ENCODE data around the gene SLC4A5. TPM values are rescaled to one million over a fixed set of nuclear protein-coding genes. Genes with fewer than 3 reads are reported as not detected.

Gene SLC4A5
- polyA plus RNA-seq (2013): 0.48 and 0.65 TPM in 2 replicates

GRCh38 chr2:74343316-74343715 is at the start of gene SLC4A5:
TSS of gene SLC4A5 (minus strand) at chr2:74343416. CDS start at chr2:74315023, 28,393 bp downstream.
- no peak for DNase-seq
- Histone ChIP-seq H3K36me3 (ENCODE audit: control insufficient read depth in 1 of 2, insufficient read depth in 2 of 2, low read length in 2 of 2) (no peaks in the 10 kb centered on the region), H3K27ac (ENCODE audit: low read depth, low read length) (no peak within 1 kb of the TSS), H4K12ac (ENCODE audit: low read depth, low read length) (no peak within 1 kb of the TSS), H4K91ac (ENCODE audit: low read depth, low read length) (no peak within 1 kb of the TSS), H3K4me1 (ENCODE audit: control insufficient read depth in 1 of 2, insufficient read depth in 2 of 2, low read length in 2 of 2) (no peaks in the 10 kb centered on the region), H3K14ac (ENCODE audit: low read length) (no peak within 1 kb of the TSS), H3K79me1 (ENCODE audit: low read length) (no peaks in the 10 kb centered on the region), H3K18ac (ENCODE audit: low read length) (no peak within 1 kb of the TSS), H3K9me3 (ENCODE audit: insufficient read depth, low read depth, low read length) (no peaks in the 10 kb centered on the region), H2AFZ (ENCODE audit: insufficient read depth, low read length, poor library complexity) (no peak within 1 kb of the TSS), H3K9ac (ENCODE audit: low read length) (no peak within 1 kb of the TSS), H3K4me2 (ENCODE audit: low read length) (no peak within 1 kb of the TSS), H2BK120ac (ENCODE audit: insufficient read depth, low read length, poor library complexity) (no peak within 1 kb of the TSS), H3K23ac (ENCODE audit: low read length) (no peak within 1 kb of the TSS), H3K4me3 (ENCODE audit: low read depth, low read length) (no peak within 1 kb of the TSS), H3K4ac (ENCODE audit: low read depth, low read length) (no peak within 1 kb of the TSS), H2BK12ac (ENCODE audit: low read length) (no peak within 1 kb of the TSS), H2BK5ac (ENCODE audit: low read depth, low read length, poor library complexity) (no peak within 1 kb of the TSS), H4K8ac (ENCODE audit: low read depth, low read length) (no peak within 1 kb of the TSS), H2AK5ac (ENCODE audit: low read length) (no peak within 1 kb of the TSS), H3K79me2 (ENCODE audit: control insufficient read depth, insufficient read depth, low read length, poor library complexity) (no peaks in the 10 kb centered on the region), H3K27me3 (ENCODE audit: insufficient read depth, low read length) (no peaks in the 10 kb centered on the region)
- WGBS (ENCODE audit: extremely low coverage, insufficient coverage, insufficient read length): no CpG with 5 or more reads among the region's 2 CpGs

GRCh38 chr2:74392449-74392743 is 49.2 kb upstream of the SLC4A5 start:
- H3K27me3 ChIP-seq (ENCODE audit: insufficient read depth, low read length): no peaks in the 10 kb centered on the region
- no peak overlapping the region for H2BK12ac ChIP-seq (ENCODE audit: low read length)
- H3K4ac ChIP-seq (ENCODE audit: low read depth, low read length): peak overlapping the region; percentile 59
- no peaks in the 10 kb centered on the region for H3K9me3 ChIP-seq (ENCODE audit: insufficient read depth, low read depth, low read length)
- no peak overlapping the region for H3K27ac ChIP-seq (ENCODE audit: low read depth, low read length)
- H4K8ac ChIP-seq (ENCODE audit: low read depth, low read length): peak overlapping the region; percentile 95
- H2AK5ac ChIP-seq (ENCODE audit: low read length): no peak overlapping the region
- H3K23ac ChIP-seq (ENCODE audit: low read length): no peak overlapping the region
- no CpG with 5 or more reads among the region's 13 CpGs for WGBS (ENCODE audit: extremely low coverage, insufficient coverage, insufficient read length)
- H2BK120ac ChIP-seq (ENCODE audit: insufficient read depth, low read length, poor library complexity): no peak overlapping the region
- no peak overlapping the region for H2BK5ac ChIP-seq (ENCODE audit: low read depth, low read length, poor library complexity)
- peaks cover 8% of the 10 kb centered on the region for H3K79me1 ChIP-seq (ENCODE audit: low read length)
- H3K36me3 ChIP-seq (ENCODE audit: control insufficient read depth in 1 of 2, insufficient read depth in 2 of 2, low read length in 2 of 2): no peaks in the 10 kb centered on the region
- no peak overlapping the region for H3K4me3 ChIP-seq (ENCODE audit: low read depth, low read length)
- peak overlapping the region; percentile 96 for H2AFZ ChIP-seq (ENCODE audit: insufficient read depth, low read length, poor library complexity)
- peaks cover 8% of the 10 kb centered on the region for H3K79me2 ChIP-seq (ENCODE audit: control insufficient read depth, insufficient read depth, low read length, poor library complexity)
- H3K14ac ChIP-seq (ENCODE audit: low read length): no peak overlapping the region
- H4K91ac ChIP-seq (ENCODE audit: low read depth, low read length): no peak overlapping the region
- H3K9ac ChIP-seq (ENCODE audit: low read length): no peak overlapping the region
- H4K12ac ChIP-seq (ENCODE audit: low read depth, low read length): no peak overlapping the region
- H3K4me1 ChIP-seq (ENCODE audit: control insufficient read depth in 1 of 2, insufficient read depth in 2 of 2, low read length in 2 of 2): peaks cover 2 to 3% of the 10 kb centered on the region in 2 experiments
- no peak for DNase-seq
- peak overlapping the region; percentile 80 for H3K4me2 ChIP-seq (ENCODE audit: low read length)
- H3K18ac ChIP-seq (ENCODE audit: low read length): no peak overlapping the region

GRCh38 chr2:74391580-74392448 is 48.6 kb upstream of the SLC4A5 start:
- peak overlapping the region; percentile 53 for H3K27ac ChIP-seq (ENCODE audit: low read depth, low read length)
- peak overlapping the region; percentile 98 for H2BK5ac ChIP-seq (ENCODE audit: low read depth, low read length, poor library complexity)
- peak overlapping the region; percentile 73 for H2AK5ac ChIP-seq (ENCODE audit: low read length)
- peak overlapping the region; percentile 96 for H2AFZ ChIP-seq (ENCODE audit: insufficient read depth, low read length, poor library complexity)
- H2BK120ac ChIP-seq (ENCODE audit: insufficient read depth, low read length, poor library complexity): peak overlapping the region; percentile 92
- H3K79me2 ChIP-seq (ENCODE audit: control insufficient read depth, insufficient read depth, low read length, poor library complexity): peaks cover 8% of the 10 kb centered on the region
- peak overlapping the region; percentile 93 for H3K9ac ChIP-seq (ENCODE audit: low read length)
- H3K4me3 ChIP-seq (ENCODE audit: low read depth, low read length): peak overlapping the region; percentile 89
- peak overlapping the region; percentile 57 for H4K12ac ChIP-seq (ENCODE audit: low read depth, low read length)
- peak; percentile 88 to 99 for DNase-seq
- H3K14ac ChIP-seq (ENCODE audit: low read length): peak overlapping the region; percentile 95
- no peak overlapping the region for H2BK12ac ChIP-seq (ENCODE audit: low read length)
- no peaks in the 10 kb centered on the region for H3K9me3 ChIP-seq (ENCODE audit: insufficient read depth, low read depth, low read length)
- no peaks in the 10 kb centered on the region for H3K36me3 ChIP-seq (ENCODE audit: control insufficient read depth in 1 of 2, insufficient read depth in 2 of 2, low read length in 2 of 2)
- H3K4me2 ChIP-seq (ENCODE audit: low read length): peak overlapping the region; percentile 80
- no peak overlapping the region for H3K23ac ChIP-seq (ENCODE audit: low read length)
- peak overlapping the region; percentile 95 for H4K8ac ChIP-seq (ENCODE audit: low read depth, low read length)
- H3K18ac ChIP-seq (ENCODE audit: low read length): peak overlapping the region; percentile 55
- peaks cover 8% of the 10 kb centered on the region for H3K79me1 ChIP-seq (ENCODE audit: low read length)
- no CpG with 5 or more reads among the region's 62 CpGs for whole genome bisulfite sequencing (ENCODE audit: extremely low coverage, insufficient coverage, insufficient read length)
- no peaks in the 10 kb centered on the region for H3K27me3 ChIP-seq (ENCODE audit: insufficient read depth, low read length)
- H4K91ac ChIP-seq (ENCODE audit: low read depth, low read length): peak overlapping the region; percentile 86
- H3K4ac ChIP-seq (ENCODE audit: low read depth, low read length): peak overlapping the region; percentile 93
- H3K4me1 ChIP-seq (ENCODE audit: control insufficient read depth in 1 of 2, insufficient read depth in 2 of 2, low read length in 2 of 2): peaks cover 2 to 3% of the 10 kb centered on the region in 2 experiments

- Histone ChIP-seq H2BK5ac (ENCODE audit: low read depth, low read length, poor library complexity) (no peak overlapping the region), H3K4me3 (ENCODE audit: low read depth, low read length) (peak overlapping the region; percentile 89), H3K4me1 (ENCODE audit: control insufficient read depth in 1 of 2, insufficient read depth in 2 of 2, low read length in 2 of 2) (peaks cover 2 to 3% of the 10 kb centered on the region in 2 experiments), H3K36me3 (ENCODE audit: control insufficient read depth in 1 of 2, insufficient read depth in 2 of 2, low read length in 2 of 2) (no peaks in the 10 kb centered on the region), H3K27me3 (ENCODE audit: insufficient read depth, low read length) (no peaks in the 10 kb centered on the region), H3K23ac (ENCODE audit: low read length) (no peak overlapping the region), H3K4ac (ENCODE audit: low read depth, low read length) (peak overlapping the region; percentile 93), H2BK12ac (ENCODE audit: low read length) (peak overlapping the region; percentile 36), H2AK5ac (ENCODE audit: low read length) (peak overlapping the region; percentile 73), H2BK120ac (ENCODE audit: insufficient read depth, low read length, poor library complexity) (peak overlapping the region; percentile 92), H4K8ac (ENCODE audit: low read depth, low read length) (peak overlapping the region; percentile 89), H3K18ac (ENCODE audit: low read length) (peak overlapping the region; percentile 55), H3K79me1 (ENCODE audit: low read length) (peaks cover 8% of the 10 kb centered on the region), H4K12ac (ENCODE audit: low read depth, low read length) (peak overlapping the region; percentile 57), H3K79me2 (ENCODE audit: control insufficient read depth, insufficient read depth, low read length, poor library complexity) (peaks cover 8% of the 10 kb centered on the region), H3K27ac (ENCODE audit: low read depth, low read length) (no peak overlapping the region), H3K14ac (ENCODE audit: low read length) (peak overlapping the region; percentile 95), H3K9me3 (ENCODE audit: insufficient read depth, low read depth, low read length) (no peaks in the 10 kb centered on the region), H3K4me2 (ENCODE audit: low read length) (peak overlapping the region; percentile 80), H3K9ac (ENCODE audit: low read length) (peak overlapping the region; percentile 81), H2AFZ (ENCODE audit: insufficient read depth, low read length, poor library complexity) (peak overlapping the region; percentile 79), H4K91ac (ENCODE audit: low read depth, low read length) (peak overlapping the region; percentile 86)
- no CpG with 5 or more reads among the region's 11 CpGs for WGBS (ENCODE audit: extremely low coverage, insufficient coverage, insufficient read length)
- peak in 1 of 2 donors; percentile 17 for DNase-seq
These were observed 48.0 kb upstream of the SLC4A5 start for GRCh38 chr2:74391209-74391579.

All from trophoblast cell (in vitro differentiated cells and primary cell).